GM19438 (cell line): Measurements from ENCODE around the gene NEMP2.
"Not testable (repeated sequence)": the region's sequence is repeated elsewhere in the genome, so short reads cannot be mapped to it uniquely, and the experiment has no call there.

Source experiments
- ATAC-seq: cut with Tn5 transposase; IDR thresholded peaks from one replicate; pipeline ENCODE4 v1.9.1; 2021; ENCODE audit warnings: low read depth; ENCODE audit not compliant: unreplicated experiment

NEMP2 gene

GRCh38 chr2:190528521-190529001 is 6.0 kb downstream of the NEMP2 start:
- ATAC-seq = no peak

DNA sequence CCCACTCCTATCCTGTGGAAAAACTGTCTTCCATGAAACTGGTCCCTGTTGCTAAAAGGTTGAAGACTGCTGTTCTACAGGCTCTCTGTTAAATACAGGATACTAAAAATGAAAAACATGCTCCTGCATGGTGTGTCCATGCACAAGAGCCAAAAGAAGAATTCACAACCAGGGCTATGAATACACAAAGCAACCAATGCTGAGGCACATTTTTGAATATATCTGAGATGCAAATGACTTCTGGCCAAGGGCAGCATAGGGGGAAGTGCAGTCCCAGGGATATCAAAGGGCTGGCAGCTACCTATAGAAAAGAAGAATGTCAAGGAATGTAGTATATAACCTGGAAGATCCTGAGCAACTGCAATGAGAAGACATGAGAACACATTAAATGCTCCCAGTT is 6.6 kb downstream of the NEMP2 start:
- no peak for ATAC-seq

GRCh38 chr2:190527214-190527613 is 7.3 kb downstream of the NEMP2 start:
- ATAC-seq = no peak

DNA sequence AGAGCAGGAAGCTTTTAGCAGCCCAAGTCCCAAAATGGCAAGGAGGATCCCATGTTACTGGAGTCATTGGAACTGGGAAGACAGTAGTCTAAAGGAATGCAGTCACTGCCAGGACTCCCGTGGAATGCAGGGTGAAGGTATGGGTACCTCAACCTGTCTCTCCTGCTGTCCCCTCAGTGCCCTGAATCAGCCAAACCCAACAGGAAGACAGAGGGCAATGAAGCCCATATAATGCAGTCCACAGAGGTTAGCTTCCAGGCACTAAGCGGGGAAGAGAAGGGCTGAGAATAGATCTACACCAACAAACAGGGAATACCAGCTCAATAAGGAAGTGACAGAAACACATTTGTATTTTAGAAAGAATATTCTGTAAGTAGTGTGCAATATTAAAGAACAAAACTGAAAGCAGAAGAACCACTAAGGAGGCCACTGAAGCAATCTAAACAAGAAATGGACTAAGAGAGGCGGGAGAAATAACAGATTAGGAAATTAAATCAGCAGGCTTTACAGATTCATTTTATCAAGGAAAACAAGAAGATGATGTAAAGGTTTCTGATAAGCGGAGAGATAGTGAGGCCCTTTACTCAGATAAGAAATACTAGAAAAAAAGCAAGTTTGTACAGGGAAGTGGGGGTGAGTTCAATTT is 8.3 kb downstream of the NEMP2 start:
- ATAC-seq = no peak

GRCh38 chr2:190524928-190525327 is 9.6 kb downstream of the NEMP2 start:
- ATAC-seq = no peak

DNA sequence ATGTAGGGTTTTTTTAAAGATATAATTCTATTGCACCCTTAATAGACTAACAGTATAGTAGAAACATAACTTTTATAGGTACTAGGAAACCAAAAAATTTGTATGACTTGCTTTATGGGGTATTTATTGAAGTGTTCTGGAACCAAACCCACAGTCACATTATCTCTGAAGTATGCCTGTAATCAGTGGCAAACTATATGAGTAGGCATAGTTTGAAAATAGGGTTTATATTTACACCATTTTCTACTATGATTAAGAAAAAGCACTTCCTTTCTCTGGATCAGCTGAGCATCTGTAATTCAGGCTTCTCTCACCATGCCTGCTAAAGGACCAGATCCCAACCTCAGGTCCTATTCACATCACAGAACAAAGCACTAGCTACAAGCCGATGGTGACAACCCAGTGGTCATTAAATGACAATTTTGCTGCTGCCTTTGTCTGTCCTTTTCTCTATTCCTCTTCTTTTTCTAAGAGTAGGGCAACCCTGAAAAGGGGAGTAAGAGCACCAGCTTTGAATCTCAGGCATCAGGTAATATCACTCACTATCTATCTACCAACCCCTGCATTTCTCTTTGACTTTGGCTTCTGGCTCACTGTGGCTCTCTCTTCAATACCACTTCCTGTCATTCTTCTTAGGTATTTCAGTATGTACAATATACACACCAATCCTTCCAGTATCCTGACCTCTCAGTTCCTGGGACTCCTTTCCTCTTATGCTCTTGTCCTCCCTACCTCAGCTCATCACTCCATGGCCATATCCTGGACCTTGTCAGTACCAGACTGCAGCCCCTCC is 14.4 kb downstream of the NEMP2 start:
- no peak for ATAC-seq

GRCh38 chr2:190517468-190517867 is 17.1 kb downstream of the NEMP2 start:
- no peak for ATAC-seq

DNA sequence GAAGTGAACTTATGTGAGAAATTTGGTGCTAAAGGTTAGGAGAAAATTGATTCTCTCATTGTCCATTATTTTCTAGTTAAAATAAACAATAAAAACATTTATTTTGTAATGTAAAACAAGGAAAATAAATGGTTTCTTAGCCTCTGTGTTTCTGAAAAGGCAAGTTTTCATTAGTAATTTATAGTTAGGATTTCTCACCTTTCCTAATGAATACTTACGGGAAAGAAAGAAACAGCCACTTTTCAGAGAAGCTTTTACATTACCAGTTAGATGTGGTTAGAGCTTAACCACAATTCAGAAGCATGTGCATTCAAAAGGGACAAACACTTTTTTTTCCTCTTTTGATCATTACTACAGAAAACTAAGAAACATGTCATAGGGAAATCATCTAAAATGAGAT is 18.8 kb downstream of the NEMP2 start:
- ATAC-seq = no peak

DNA sequence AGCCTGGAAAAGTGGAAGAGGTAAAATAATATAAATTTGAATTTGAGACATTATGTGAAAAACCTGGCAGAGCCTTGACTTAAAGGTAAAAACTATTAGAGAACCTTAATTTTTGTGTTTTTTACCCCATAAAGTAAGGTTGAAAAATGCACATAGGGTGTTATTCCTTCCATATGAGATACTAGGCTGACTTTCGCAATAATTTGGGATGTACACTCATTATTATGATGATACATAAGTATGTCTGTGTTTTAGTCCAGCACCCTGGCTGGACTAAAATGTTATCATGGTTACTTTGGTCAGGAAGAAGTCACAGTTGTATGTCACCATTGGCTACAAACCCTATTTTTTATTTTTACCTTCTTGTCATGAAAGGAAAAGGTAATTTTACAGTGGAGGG is 19.8 kb downstream of the NEMP2 start:
- no peak for ATAC-seq

- ATAC-seq = no peak
These were observed 20.6 kb downstream of the NEMP2 start for GRCh38 chr2:190513877-190514276.

GRCh38 chr2:190512539-190513095 is 21.9 kb downstream of the NEMP2 start:
- no peak for ATAC-seq

- ATAC-seq = no peak
These were observed 23.4 kb downstream of the NEMP2 start for GRCh38 chr2:190511104-190511503.

DNA sequence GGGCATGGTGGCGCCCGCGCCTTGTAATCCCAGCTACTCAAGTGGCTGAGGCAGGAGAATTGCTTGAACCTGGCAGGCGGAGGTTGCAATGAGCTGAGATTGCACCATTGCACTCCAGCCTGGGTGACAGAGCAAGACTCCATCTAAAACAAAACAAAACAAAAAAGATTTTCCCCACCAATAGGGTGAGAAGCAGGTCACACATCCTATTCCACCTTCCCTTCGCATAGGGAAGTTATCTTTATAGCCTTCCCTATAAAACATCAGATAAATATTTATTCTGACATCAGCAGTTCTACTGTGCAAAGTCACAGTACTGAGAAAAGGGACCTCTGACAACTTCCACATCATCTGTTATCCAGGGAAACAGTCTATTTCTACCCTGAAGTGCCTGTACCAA is 24.6 kb downstream of the NEMP2 start:
- ATAC-seq = not testable (repeated sequence)

DNA sequence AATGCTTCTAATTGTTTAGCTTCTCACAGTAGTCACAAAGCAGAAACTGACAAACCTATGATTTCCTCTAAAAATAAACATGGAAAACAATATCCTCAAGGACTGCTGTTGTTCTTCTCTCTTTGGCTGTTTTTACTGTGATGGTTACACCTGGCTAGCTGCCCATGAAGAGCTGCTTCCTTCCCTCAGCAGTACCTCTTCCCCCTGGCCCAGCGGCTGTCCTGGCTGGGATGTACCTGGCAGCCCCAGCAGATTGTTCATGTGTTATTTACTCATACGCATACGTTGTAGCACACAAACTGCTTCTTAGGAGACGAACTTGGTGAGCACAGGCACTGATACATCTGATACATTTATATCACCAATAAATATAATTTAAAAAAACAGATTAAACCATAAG is 27.4 kb downstream of the NEMP2 start:
- no peak for ATAC-seq

DNA sequence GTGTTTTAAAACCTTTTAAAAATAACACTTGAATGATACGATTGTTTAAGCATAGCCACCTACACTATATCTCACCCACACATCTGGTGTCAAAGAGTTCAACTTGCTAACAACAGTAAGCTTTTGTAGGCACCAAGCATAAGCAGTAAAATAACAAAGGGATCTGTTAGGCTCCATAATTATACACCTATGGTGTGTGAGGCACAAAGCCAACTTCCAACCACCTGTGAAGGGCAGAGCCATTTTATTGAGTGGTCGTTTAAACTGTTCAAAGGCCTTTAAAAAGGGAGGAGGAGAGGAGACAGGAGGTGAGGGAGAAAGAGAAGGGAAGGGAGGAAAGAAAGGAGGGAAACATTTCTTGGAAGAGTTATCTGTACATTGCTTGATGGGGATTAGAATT is 27.9 kb downstream of the NEMP2 start:
- ATAC-seq = no peak

DNA sequence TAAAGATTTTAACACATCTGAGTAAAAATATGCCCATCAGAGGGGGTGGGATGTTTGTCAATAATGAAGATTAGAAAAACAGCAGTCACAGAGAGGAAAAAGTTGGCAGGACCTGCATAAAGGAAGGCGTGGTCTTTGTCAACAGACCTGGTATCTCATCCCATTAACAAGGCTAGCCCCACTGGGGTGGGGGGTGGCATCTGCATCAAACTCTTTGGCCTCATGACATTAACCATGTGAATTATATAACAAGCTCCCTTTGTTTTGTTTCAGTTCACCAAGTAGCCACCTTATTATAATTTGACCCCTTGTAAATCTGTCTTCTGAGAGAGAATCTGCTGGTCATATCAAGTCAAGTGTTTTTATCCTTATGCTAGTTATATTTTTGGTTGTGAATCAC is 28.8 kb downstream of the NEMP2 start:
- no peak for ATAC-seq

DNA sequence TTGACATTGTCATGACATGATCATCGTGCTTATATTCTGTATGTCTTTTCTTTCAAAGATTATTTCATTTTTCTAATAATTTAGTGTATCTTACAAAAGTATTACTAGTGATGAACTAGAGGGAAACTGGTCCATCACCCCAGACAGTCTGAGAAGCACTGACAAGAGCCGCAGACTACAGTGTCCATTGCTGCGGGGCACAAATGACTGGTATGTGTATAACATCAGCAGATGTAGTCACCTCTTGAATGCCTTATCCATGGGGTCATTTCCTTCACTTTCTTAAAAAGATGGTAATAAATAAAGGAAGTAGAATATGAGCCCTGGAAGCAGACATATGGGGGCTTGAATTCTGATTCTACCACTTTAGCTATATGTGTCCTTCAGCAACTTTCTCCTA is 29.6 kb downstream of the NEMP2 start:
- no peak for ATAC-seq

GRCh38 chr2:190503088-190503487 is 31.4 kb downstream of the NEMP2 start:
- ATAC-seq = no peak

- no peak for ATAC-seq
These were observed 32.7 kb downstream of the NEMP2 start for GRCh38 chr2:190501702-190502407.

DNA sequence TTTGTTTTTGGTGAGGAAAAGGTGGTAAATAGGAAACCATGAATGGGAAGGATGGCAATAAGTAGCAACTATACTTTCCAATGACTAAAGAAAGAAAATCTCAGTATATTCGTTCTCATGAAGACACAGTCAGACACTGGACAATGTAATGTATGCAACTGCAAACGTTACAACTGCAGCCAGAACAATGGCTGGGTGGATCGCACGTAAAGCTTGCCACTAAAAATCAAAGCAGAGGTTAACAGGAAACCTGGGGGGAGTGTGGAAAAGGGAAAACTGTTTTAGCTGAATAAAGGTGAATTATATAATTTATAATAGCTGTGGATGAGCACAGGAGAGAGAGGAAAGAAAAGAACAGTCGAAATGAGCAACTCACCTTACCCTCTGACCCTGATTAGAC is 33.3 kb downstream of the NEMP2 start:
- no peak for ATAC-seq

DNA sequence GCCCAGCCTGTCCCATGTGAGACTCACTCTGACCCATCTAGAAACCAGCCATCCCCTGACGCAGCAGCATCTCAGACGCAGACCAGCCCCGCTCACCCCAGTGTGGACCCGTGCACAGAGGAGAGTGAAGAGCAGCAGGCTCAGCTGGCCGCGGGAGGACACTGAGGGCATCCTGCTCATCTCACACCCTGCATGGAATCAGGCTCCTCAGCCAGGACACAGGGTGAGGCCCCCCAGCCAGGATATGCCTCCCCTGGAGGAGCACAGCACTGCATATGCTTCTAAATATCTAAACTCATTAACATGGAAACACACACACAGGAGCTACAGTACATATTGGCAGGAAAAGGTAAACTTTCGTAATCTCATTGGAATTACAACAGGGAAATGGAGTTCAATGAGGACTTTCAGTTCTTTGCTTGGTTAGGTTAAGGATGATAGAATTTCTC is 34.4 kb downstream of the NEMP2 start:
- ATAC-seq = no peak
